HG03025 (cell line): ENCODE results near the gene PRRG2.
"Not testable (repeated sequence)": the region's sequence is repeated elsewhere in the genome, so short reads cannot be mapped to it uniquely, and the experiment has no call there.

Experiments
- ATAC-seq: cut with Tn5 transposase; IDR thresholded peaks from one replicate; pipeline ENCODE4 v1.9.1; 2021; ENCODE audit warnings: mild to moderate bottlenecking, moderate library complexity; ENCODE audit not compliant: unreplicated experiment, low FRiP score

Gene PRRG2

DNA sequence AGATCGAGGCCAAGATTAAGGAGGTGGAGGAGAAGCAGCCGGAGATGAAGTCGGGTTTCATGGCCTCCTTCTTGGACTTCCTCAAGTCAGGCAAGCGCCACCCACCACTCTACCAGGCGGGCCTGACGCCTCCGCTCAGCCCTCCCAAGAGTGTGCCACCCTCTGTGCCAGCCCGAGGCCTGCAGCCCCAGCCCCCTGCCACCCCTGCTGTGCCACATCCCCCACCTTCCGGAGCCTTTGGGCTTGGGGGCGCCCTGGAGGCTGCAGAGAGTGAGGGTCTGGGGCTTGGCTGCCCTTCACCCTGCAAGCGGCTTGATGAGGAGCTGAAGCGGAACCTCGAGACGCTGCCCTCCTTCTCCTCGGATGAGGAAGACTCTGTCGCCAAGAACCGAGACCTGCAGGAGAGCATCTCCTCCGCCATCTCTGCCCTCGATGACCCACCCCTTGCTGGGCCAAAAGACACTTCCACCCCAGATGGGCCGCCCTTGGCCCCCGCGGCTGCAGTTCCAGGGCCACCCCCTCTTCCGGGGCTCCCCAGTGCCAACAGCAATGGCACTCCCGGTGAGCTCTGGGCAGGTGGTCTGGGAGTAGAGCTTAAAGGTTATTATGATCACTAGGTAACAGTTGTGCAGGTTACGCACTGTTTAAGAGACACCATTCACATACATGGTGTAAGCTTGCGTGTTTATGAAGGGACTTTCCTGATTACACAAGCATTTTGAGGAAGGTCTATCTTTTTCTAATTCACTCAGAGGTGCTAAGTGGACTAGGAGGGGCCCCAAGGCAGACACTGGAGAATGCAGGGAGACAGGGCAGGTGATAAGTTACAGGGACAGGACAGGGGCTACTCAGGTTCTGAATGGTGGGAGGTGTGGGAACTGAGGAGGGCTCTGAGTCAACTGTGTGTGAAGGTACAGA is 18.5 kb downstream of the PRRG2 start:
- no peak for ATAC-seq

DNA sequence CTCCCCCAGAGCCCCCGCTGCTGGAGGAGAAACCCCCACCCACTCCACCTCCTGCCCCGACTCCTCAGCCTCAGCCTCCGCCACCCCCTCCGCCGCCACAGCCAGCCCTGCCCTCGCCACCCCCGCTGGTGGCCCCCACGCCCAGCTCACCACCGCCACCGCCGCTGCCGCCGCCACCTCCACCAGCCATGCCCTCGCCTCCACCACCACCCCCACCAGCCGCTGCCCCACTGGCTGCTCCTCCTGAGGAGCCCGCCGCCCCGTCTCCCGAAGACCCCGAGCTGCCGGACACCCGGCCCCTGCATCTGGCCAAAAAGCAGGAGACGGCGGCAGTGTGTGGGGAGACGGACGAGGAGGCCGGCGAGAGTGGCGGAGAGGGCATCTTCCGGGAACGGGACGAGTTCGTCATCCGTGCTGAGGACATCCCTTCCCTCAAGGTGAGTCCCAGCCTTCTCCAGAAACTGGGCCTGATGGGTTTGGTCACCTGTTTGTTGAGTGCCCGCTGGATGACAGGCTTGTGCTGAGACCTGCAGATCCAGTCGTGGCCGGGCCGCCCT is 20.4 kb downstream of the PRRG2 start:
- no peak for ATAC-seq

DNA sequence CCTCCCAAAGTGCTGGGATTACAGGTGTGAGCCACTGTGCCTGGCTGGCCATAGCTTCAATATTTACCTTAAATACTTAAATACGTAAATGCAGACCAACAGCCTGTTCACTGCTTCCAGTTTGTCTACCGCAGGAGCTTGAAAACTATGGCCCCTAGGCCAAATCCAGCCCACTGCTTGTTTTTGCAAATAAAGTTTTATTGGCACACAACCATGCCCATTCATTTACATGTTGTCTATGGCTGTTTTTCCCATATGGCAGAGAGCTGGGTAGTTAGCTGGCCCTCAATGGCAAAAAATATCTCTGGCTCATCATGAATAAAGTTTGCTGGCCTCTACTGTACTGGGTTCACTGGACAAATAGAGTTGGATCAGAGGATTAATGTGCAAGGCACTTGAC is 21.7 kb downstream of the PRRG2 start:
- no peak for ATAC-seq

DNA sequence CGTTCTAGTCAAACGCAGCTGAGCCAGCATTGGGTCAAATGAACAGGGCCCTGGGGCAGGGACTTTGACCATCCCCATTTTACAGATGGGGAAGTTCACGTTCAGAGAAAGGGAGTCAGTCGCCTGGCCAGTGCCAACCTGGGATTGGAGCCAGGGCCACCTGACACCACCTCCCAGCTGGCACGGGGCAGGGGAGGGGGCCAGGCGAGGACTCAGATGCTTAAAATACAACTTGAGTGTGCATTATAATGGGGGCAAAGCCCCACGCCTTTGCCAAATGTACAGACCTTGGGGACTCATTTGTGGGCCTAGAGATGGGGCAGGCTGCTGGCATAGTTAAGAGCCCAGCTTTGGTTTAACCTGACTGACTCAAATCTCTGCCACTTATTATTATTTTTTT is 24.5 kb downstream of the PRRG2 start:
- ATAC-seq, result no peak

DNA sequence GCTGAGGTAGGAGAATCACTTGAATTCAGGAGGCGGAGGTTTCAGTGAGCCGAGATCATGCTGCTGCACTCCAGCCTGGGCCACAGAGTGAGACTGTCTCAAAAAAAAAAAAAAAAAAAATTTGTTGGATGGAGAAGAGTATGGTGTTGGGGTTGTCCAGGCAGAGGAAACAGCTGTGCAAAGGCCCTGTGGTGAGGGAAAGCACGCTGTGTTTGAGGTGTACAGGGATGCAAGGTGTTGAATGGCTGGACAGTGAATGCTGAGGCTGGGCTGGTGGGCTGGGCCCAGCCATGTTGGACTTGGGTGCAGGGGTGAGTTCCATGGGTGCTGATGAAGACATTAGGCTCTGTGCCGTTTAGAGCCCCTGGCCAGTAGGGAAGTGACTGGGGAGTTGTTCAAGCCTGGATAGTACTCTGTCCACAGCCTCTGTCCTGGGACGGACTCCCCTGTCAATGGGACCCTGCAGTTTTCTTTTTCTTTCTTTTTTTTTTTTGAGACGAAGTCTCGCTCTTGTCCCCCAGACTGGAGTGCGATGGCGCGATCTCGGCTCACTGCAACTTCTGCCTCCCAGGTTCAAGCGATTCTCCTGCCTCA is 28.5 kb downstream of the PRRG2 start:
- ATAC-seq, result no peak

DNA sequence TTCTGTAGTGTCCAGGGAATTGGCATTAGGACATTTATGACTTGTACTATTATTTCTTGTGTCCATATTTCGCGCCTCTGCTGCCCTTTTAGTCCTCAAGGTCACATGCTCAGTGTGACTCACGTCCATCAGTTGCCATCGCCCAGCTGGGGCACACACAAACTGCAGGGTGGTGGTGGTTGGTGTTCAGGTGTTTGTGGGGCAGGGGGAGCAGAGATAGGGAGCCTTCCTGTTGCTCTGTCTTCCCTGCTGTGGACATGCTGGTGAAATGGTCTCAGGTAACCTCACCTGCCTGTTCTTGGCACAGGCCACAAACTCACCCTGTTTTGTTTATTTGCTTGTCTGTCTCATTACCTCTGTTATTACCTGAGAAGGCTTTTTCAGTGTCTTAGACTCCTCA is 32.3 kb downstream of the PRRG2 start:
- ATAC-seq, result no peak

DNA sequence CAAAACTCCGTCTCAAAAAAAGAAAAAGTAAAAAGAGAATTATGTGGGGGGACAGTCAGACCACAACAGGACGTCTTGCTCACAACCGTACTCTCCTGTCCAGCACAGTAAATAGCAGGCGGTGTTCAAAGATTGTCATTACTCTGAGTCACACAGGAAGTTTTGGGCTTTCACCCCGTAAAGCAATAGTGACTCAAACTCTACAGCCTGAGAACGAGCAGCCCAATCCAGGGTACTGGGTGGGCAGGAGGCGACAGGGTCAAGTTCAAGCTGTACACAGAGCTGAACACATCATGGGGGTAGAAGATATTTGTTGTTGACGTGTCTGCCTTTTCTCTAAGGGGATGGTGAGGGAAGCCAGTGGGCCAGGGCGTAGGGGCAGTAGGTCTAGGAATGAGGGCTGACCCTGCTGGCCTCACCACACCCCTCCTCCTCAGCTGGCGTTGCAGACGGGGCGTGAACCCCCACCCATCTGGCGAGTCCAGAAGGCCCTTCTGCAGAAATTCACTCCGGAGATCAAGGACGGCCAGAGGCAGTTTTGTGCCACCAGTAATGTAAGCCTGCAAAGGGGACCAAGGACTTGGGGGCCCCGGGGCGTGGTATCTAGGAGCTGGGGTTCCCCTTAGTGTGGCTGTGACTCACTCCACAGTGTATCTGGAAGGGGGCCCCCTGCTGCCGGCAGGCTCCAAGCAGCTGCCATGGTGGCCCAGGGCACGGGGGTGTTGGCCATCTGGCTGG is 33.1 kb downstream of the PRRG2 start:
- no peak for ATAC-seq

DNA sequence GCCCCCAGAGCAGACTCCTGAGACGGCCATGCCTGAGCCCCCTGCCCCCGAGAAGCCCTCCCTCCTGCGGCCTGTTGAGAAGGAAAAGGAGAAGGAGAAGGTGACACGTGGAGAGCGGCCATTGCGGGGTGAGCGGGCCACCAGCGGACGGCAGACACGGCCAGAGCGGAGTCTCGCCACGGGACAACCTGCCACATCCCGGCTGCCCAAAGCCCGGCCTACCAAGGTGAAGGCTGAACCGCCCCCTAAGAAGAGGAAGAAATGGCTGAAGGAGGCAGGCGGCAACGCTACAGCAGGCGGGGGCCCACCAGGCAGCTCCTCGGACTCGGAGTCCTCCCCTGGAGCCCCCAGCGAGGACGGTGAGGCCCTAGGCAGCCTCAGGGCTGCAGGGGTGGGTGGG is 34.7 kb downstream of the PRRG2 start:
- ATAC-seq, result no peak

DNA sequence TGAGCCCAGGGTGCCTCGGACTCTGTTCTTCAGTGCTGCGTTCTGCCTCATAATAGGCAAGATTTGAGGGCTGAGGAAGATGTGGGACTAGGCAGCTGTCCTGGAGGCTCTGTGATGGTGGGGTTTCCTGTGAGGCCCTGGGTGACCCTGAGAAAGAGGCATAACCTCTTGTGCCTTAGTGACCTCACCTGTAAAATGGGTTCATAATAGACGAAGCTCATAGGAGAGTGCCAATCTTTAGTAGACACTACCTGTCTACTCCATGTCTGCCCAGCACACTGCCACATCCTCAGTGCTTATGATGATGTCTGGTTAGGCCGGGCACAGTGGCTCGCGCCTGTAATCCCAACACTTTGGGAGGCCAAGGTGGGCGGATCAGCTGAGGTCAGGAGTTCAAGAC is 35.4 kb downstream of the PRRG2 start:
- no peak for ATAC-seq

DNA sequence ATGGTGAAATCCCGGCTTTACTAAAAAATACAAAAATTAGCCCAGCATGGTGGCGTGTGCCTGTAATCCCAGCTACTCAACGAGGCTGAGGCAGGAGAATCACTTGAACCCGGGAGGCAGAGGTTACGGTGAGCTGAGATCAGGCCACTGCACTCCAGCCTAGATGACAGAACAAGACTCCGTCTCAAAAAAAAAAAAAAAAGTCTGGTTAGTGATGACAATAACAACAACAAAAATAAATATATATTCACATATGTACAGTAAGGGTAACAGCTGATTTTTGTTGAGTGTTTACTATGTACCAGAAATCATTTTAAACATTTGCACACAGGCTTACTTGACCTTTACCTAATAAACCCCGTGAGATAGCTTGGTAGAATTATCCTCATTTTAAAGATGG is 35.8 kb downstream of the PRRG2 start:
- no peak for ATAC-seq

DNA sequence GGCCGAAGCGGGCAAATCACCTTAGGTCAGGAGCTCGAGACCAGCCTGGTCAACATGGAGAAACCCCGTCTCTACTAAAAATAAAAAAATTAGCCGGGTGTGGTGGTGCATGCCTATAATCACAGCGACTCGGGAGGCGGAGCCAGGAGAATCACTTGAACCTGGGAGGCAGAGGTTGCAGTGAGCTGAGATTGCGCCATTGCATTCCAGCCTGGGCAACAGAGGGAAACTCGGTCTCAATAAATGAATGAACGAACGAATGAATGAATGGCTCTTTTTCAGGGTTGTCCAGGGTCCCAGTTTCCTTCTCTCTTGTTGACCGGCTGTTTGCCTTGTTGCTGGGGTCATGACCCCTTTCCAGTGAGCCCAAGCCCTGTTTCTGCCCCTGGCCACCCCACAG is 36.7 kb downstream of the PRRG2 start:
- ATAC-seq, result not testable (repeated sequence)

DNA sequence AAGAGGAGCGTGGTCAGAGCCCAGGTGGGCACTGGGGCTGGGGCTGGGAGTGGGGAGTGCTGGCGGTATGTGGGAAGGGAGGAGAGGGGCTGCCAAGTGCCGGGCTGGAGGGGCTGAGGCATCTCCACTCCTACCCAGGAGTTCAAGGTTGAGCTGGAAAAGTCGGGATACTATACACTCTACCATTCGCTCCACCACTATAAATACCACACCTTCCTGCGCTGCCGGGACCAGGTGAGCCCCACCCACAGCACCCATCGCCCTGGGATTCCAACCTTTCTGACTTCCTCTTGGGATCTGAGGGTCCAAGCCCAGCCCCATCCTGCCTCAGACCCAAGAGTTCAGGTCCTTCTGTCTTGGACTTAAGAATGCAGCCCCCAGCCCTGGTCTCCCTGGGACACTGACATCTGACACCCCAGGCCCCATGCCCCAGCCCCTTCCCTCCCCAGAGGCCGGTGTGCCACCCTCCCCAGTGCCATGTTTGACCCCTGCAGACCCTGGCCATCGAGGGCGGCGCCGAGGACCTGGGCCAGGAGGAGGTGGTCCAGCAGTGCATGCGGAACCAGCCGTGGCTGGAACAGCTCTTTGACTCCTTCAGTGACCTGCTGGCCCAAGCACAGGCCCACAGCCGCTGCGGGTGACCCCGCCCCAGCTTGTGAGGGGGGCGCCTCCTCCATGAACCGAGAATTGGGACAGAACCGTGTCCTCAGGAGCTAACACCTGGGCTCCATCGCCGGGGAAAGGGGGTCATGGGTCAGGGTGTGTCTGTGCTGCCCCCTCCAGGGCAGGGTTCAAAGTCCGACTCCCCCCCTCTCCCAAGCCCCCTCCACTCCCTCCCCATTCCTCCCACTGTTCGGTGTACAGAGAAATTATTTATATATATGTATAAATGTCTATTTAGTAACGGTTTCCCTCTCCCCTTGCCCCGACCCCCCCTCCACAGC is 44.1 kb downstream of the PRRG2 start:
- ATAC-seq, result no peak

DNA sequence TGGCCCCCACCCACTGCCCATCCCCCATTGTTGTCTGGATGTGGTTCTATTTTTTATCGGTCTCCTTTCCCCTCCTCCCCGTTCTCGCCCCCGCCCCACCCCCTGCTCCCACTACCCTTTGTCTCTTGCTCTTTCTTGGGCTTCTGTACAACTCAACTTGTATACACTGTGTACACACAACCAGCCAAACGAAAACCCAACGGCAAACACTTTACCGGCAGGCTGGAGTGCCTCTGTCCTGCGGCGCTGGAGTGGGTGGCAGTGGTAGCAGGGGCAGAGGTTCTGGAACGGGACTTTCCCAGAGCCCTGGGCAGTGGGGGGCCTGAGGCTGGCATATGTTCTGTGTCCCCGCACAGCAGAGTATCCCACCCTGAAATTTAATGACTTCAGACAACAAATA is 45.1 kb downstream of the PRRG2 start:
- ATAC-seq, result no peak

DNA sequence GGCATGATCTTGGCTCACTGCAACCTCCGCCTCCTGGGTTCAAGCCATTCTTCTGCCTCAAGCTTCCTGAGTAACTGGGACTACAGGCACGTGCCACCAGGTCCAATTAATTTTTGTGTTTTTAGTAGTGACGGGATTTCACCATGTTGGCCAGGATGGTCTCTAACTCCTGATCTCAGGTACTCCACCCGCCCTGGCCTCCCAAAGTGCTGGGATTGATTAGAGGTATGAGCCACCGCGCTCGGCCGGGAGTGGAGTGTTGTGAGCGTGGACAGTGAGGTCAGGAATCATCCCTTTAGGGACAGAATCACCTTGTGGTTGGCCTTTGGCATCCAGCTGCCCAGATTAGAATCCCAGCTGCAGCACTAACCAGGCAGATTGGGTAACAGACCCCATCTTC is 48.5 kb downstream of the PRRG2 start:
- ATAC-seq, result no peak

DNA sequence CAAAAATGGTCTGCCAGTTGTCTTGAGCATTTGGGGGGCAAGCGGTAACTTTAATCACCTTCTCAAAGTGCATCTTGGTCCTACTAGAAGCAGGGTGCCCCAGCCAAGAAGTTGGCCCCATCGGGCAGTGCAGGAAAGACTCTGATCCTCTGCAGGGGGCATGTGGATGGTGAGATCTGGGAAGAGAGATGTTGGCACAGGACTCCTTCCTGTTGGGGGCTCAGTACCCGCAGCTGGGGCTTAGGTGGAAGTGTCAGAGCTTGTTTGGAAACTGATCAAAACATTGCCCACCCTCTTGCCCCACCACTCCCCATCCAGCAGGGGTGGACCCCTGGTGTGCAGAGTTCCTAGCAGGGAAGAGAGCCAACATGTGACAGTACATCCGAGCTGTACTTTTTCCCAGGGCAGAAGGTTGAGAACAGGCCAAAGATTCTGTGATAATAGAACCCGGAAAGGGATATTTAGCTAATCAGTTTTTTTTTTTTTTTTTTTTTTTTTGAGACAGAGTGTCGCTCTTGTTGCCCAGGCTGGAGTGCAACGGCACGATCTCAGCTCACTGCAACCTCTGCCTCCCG is 50.0 kb downstream of the PRRG2 start:
- ATAC-seq, result no peak

DNA sequence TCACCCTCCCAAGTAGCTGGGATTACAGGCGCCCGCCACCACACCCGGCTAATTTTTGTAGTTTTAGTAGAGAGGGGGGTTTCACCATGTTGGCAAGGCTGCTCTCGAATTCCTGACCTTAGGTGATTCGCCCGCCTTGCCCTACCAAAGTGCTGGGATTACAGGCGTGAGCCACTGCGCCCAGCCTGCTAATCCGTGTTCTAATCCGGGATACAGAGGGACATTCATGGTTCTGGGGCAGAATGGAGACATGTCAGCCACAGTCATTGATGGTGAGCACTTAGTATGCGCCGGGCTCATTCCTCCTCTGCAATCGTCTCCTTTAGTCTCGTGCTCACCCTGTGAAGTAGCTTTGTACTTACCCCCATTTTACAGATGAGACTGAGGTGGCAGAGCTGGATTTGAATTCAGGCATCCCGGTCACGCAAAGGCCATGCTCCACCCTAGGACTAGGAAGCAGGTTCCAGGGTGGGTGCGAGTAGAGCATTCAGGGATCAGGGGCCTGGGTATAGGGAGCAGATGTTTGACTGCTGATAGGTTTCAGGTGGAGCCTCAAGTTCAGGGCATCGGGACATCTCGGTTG is 50.6 kb downstream of the PRRG2 start:
- ATAC-seq, result no peak

DNA sequence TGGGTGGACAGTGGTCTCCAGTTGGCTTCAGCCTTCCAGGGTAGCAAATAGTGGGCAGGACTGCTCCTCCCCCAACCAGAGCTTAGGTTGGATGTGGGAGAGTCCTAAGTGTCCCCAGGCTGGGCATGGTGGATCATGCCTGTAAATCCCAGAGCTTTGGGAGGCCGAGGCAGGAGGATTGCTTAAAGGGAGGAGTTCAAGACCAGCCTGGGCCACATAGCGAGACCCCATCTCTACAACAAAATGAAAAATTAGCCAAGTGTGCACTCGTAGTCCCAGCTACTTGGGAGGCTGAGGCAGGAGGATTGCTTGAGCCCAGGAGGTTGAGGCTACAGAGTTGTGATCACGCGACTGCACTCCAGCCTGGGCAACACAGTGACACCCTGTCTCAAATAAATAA is 51.5 kb downstream of the PRRG2 start:
- no peak for ATAC-seq

DNA sequence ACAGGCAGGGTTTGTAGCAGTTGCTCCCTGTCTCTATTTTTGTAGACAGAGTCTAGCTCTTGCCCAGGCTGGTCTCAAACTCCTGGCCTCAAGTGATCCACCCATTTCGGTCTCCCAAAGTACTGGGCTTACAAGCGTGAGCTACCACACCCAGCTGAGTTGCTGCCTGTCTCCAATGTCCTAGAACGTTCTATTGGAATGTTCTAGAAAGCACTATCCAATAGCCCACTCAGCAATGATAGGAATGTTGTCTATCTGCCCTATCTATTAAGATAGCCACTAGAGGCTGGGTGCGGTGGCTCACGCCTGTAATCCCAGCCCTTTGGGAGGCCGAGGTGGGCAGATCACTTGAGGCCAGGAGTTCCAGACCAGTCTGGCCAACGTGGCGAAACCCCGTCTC is 52.2 kb downstream of the PRRG2 start:
- not testable (repeated sequence) for ATAC-seq

DNA sequence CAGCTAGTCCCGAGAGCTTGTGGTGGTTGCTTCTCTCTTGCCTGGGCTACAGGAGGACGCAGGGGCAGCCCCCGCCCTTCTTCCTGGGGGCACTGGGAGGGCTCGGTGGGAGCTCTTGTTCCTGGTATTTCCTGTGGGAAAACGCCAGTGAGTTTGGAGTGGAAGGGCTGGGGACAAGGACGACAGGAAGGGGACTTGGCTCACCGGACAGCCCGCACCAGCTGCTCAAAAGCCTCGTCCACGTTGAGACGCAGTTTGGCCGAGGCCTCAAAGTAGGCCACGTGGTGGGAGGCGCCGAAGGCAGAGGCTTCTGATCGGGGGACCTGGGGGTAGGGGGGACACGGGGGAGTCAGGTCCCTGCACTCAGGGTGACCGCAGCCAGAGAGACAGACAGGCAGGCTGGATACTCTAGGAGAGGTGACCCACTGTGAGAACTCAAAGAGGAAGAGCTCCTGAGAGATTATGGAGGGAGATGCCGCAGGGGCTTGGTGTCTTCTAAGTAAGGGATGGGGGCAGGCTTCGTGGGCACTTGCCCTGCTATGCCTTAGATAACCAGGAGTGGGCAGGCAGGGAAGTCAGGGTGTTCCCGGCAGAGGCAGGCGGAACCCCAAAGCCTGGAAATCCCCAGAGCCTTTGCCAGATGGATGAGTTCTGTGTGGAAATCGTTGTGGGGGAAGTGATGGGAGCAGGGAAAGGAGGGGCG is 54.6 kb downstream of the PRRG2 start:
- no peak for ATAC-seq
